ENCODE data around the gene TSPAN14. TPM values are rescaled to one million over a fixed set of nuclear protein-coding genes. Genes with fewer than 3 reads are reported as not detected.
"Not testable (repeated sequence)": the region's sequence is repeated elsewhere in the genome, so short reads cannot be mapped to it uniquely, and the experiment has no call there.

The TSPAN14 gene
- total and polyA plus RNA-seq, 2 experiments from 2014 or later: 65.9 to 104 TPM

GRCh38 chr10:80534646-80535045, 80.5 kb downstream of the TSPAN14 start:
- H3K4me3 ChIP-seq; H3K9me3 ChIP-seq (ENCODE audit: low read depth); H3K36me3 ChIP-seq (replicated peaks; ENCODE audit: insufficient read depth, low read depth); H3K4me2 ChIP-seq; H3K4me1 ChIP-seq (ENCODE audit: insufficient read depth); DNase-seq (ENCODE audit: low spot score); H2AFZ ChIP-seq; H3K79me2 ChIP-seq; H3K27ac ChIP-seq; H3K9me2 ChIP-seq (replicated peaks; ENCODE audit: insufficient read depth); H4K20me1 ChIP-seq (ENCODE audit: insufficient read depth, poor library complexity, severe bottlenecking); H3K27me3 ChIP-seq: not testable (repeated sequence)
- no CpG with 5 or more reads among the region's 30 CpGs for WGBS (ENCODE audit: low lambda C conversion rate, missing lambda C conversion rate)

DNA sequence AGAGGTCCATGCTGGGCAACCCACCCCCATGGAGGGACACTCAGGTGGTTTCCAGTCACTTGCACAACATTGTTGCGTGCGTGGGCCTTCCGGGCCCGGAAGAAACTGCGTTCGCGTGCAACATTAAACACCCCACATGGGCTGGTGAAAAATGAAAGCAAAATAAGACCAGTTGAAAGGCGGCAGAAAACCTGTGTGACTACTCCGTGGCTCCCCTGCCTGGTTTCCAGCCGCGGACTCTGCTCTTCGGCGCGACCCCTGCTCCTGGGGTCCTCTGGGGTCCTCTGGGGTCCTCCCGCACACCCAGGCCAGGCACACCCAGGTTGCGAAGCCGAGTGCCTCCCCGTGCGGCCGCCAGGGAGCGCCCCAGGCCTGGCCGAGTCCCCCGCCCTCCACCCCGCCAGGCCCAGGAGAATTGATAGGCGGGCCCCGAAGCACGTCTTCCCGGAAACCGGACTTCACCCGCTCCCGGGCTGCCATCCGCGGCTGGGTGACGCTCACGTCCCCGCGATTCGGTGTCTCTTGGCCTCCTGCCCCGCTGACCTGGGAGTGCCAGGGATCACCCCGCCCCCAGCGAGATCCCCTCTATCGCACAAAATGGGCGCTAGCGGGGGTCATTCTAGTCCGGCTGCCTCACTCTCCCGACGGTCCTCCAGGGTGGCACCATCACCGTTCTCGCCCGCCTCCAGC, 81.7 kb downstream of the TSPAN14 start:
- Histone ChIP-seq H3K27ac (peak overlapping the region; percentile 23), H2AFZ (no peak overlapping the region), H3K4me3 (no peak overlapping the region), H3K4me1 (ENCODE audit: insufficient read depth) (peaks cover 9% of the 10 kb centered on the region), H3K27me3 (no peaks in the 10 kb centered on the region), H3K9me3 (ENCODE audit: low read depth) (no peaks in the 10 kb centered on the region), H4K20me1 (ENCODE audit: insufficient read depth, poor library complexity, severe bottlenecking) (no peaks in the 10 kb centered on the region), H3K79me2 (no peaks in the 10 kb centered on the region), H3K9me2 (replicated peaks; ENCODE audit: insufficient read depth) (no peaks in the 10 kb centered on the region), H3K36me3 (replicated peaks; ENCODE audit: insufficient read depth, low read depth) (no peaks in the 10 kb centered on the region), H3K4me2 (peak overlapping the region; percentile 64)
- peak; percentile 66 for DNase-seq (ENCODE audit: low spot score)
- WGBS (ENCODE audit: low lambda C conversion rate, missing lambda C conversion rate): 74% methylated on average over 42 of the region's 50 CpGs
- TF ChIP-seq EZH2 (IDR thresholded peaks at IDR 0.05; ENCODE audit: borderline replicate concordance) (no peak), EZH2phosphoT487 (IDR thresholded peaks at IDR 0.05; ENCODE audit: low read depth, severe bottlenecking, unreplicated experiment) (no peak)
- TF ChIP-seq, protein P1, sequence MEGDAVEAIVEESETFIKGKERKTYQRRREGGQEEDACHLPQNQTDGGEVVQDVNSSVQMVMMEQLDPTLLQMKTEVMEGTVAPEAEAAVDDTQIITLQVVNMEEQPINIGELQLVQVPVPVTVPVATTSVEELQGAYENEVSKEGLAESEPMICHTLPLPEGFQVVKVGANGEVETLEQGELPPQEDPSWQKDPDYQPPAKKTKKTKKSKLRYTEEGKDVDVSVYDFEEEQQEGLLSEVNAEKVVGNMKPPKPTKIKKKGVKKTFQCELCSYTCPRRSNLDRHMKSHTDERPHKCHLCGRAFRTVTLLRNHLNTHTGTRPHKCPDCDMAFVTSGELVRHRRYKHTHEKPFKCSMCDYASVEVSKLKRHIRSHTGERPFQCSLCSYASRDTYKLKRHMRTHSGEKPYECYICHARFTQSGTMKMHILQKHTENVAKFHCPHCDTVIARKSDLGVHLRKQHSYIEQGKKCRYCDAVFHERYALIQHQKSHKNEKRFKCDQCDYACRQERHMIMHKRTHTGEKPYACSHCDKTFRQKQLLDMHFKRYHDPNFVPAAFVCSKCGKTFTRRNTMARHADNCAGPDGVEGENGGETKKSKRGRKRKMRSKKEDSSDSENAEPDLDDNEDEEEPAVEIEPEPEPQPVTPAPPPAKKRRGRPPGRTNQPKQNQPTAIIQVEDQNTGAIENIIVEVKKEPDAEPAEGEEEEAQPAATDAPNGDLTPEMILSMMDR (IDR thresholded peaks at IDR 0.05; ENCODE audit: poor library complexity): peak; percentile 52

DNA sequence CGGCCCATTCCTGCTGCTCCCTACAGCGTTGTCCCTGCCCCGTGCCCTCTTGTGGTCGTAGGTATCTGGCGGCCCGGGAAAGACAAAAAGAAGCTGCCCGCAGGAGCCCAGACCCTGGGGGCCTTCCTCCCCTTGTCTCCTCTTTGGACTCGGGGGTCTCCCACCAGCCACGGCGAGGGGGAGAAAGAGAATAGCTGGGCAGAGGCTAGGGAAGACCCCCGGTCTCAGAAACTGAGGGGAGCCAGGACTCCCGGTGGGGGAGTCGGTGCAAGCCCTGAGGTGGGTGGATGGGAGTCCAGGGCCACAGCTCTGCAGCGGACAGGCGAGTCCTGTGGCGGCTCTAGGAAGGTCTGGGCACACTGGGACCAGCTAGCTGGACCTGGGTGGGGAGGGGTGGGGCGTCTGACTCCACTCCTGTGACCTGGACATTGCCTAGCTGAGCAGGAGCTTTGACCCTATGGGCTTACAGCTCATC, 82.3 kb downstream of the TSPAN14 start:
- H3K4me2 ChIP-seq: peak overlapping the region; percentile 64
- H2AFZ ChIP-seq: no peak overlapping the region
- H3K4me1 ChIP-seq (ENCODE audit: insufficient read depth): peaks cover 9% of the 10 kb centered on the region
- no peaks in the 10 kb centered on the region for H3K27me3 ChIP-seq
- peak overlapping the region; percentile 23 for H3K27ac ChIP-seq
- TF ChIP-seq EZH2phosphoT487 (IDR thresholded peaks at IDR 0.05; ENCODE audit: low read depth, severe bottlenecking, unreplicated experiment): no peak
- TF ChIP-seq, protein P1 (IDR thresholded peaks at IDR 0.05; ENCODE audit: poor library complexity): no peak
- no peak for TF ChIP-seq EZH2 (IDR thresholded peaks at IDR 0.05; ENCODE audit: borderline replicate concordance)
- DNase-seq (ENCODE audit: low spot score): no peak
- H3K9me2 ChIP-seq (replicated peaks; ENCODE audit: insufficient read depth): no peaks in the 10 kb centered on the region
- 91% methylated on average over 16 of the region's 17 CpGs for WGBS (ENCODE audit: low lambda C conversion rate, missing lambda C conversion rate)
- no peaks in the 10 kb centered on the region for H3K36me3 ChIP-seq (replicated peaks; ENCODE audit: insufficient read depth, low read depth)
- no peaks in the 10 kb centered on the region for H4K20me1 ChIP-seq (ENCODE audit: insufficient read depth, poor library complexity, severe bottlenecking)
- no peaks in the 10 kb centered on the region for H3K79me2 ChIP-seq
- no peaks in the 10 kb centered on the region for H3K9me3 ChIP-seq (ENCODE audit: low read depth)
- no peak overlapping the region for H3K4me3 ChIP-seq

DNA sequence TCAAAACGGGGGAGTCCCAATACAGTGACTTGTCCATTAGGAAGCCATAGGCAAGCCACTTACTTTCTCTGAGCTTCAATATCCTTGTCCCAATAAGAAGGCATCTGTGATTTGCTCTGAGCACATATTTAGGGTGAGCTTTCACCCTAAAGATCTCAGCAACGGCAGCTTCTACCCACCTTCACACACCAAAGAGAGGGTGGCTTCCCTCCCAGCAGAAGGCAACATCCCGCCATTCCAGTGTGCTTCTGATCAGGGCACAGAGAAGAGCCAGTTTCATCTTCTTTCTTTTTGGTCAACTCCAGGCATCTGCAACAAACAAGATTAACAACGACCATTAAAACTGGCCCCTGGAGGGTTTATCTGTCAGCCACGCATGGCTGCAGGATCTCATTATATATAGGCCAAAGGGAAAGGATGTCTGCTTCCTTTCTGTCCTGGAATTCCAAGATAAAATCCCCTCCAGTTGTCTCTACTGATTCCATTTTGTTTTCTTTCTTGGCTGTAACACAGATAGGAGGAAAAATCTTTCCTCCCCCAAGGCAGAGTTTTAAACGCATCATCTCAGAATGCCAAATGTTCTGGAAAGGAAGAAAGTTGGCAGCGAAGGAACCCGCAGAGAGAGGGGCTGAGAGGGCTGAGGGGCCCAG, 83.1 kb downstream of the TSPAN14 start:
- no peaks in the 10 kb centered on the region for H3K27me3 ChIP-seq
- H2AFZ ChIP-seq: no peak overlapping the region
- no peaks in the 10 kb centered on the region for H3K9me3 ChIP-seq (ENCODE audit: low read depth)
- no peaks in the 10 kb centered on the region for H3K9me2 ChIP-seq (replicated peaks; ENCODE audit: insufficient read depth)
- no peak overlapping the region for H3K4me2 ChIP-seq
- H3K4me3 ChIP-seq: no peak overlapping the region
- H3K27ac ChIP-seq: peak overlapping the region; percentile 42
- no peaks in the 10 kb centered on the region for H3K79me2 ChIP-seq
- WGBS (ENCODE audit: low lambda C conversion rate, missing lambda C conversion rate): 51% methylated on average over 8 of the region's 8 CpGs
- TF ChIP-seq EZH2 (IDR thresholded peaks at IDR 0.05; ENCODE audit: borderline replicate concordance): no peak
- TF ChIP-seq, protein P1 (IDR thresholded peaks at IDR 0.05; ENCODE audit: poor library complexity): no peak
- TF ChIP-seq EZH2phosphoT487 (IDR thresholded peaks at IDR 0.05; ENCODE audit: low read depth, severe bottlenecking, unreplicated experiment): no peak
- DNase-seq (ENCODE audit: low spot score): no peak
- no peaks in the 10 kb centered on the region for H3K36me3 ChIP-seq (replicated peaks; ENCODE audit: insufficient read depth, low read depth)
- H3K4me1 ChIP-seq (ENCODE audit: insufficient read depth): peaks cover 9% of the 10 kb centered on the region
- H4K20me1 ChIP-seq (ENCODE audit: insufficient read depth, poor library complexity, severe bottlenecking): no peaks in the 10 kb centered on the region

Measured in hepatocyte (in vitro differentiated cells).